ENCODE measurements around the gene ZCWPW1.
"Not testable (repeated sequence)": the region's sequence is repeated elsewhere in the genome, so short reads cannot be mapped to it uniquely, and the experiment has no call there.

Gene ZCWPW1

DNA sequence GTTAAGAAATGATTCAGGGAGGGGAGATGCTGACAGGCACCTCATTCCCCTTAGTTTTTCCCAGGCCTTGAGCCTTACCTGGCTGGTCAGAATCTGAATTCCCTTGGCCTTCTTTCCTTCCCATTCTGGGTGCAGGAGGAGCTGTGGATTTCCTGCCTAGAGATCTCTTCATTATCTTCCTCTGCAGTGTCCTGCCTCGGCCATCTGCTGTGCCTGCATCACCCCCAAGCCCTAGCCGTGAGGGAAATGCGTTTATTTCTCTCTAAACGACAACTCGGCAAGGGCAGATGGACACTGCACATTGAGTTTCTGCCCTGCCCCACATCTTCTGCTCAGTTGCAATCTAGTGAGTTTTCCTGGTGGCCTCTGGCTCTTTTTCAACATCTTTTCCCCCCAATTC, 26.7 kb downstream of the ZCWPW1 start:
- no peak for DNase-seq (ENCODE audit: low read depth in 2 of 2, low spot score in 1 of 2)

DNA sequence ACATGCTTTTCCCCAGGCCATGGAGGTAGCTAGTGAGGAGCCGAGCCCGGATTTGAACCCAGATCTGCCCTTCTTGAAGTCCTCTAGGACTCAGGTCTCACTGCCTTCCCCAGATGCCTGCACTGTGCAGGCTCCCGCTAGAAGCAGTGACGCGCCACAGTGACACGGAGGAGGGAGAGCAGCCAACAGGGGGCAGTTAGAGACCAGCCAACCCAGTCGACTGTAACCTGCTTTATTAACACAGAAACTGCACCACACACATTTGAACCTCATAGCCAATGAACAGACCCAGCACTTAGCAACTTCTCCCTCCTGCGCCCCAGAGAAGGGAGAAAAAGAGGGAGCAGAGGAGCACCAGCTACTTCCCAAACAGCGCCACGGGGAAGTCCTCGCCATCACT, 27.8 kb downstream of the ZCWPW1 start:
- no peak for DNase-seq (ENCODE audit: low read depth in 2 of 2, low spot score in 1 of 2)

DNA sequence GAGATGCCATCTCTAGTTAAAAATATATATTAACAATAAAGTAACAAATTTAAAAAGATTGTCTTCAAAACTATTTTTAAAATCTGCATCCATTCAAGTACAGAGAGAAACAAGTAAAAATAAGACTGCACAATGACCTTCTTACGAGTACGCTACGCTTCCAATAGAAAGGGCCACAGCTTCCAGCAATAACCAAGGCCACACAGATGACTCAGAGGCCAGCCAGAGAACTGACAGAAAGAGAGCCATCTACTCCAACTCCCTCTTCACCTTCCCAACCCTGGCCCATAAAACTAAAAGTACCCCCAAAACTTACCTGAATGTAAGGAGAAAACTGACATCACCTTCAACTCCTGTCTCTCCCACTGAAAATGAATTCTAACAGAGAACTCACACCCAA, 28.5 kb downstream of the ZCWPW1 start:
- DNase-seq (ENCODE audit: low read depth in 2 of 2, low spot score in 1 of 2), result no peak

DNA sequence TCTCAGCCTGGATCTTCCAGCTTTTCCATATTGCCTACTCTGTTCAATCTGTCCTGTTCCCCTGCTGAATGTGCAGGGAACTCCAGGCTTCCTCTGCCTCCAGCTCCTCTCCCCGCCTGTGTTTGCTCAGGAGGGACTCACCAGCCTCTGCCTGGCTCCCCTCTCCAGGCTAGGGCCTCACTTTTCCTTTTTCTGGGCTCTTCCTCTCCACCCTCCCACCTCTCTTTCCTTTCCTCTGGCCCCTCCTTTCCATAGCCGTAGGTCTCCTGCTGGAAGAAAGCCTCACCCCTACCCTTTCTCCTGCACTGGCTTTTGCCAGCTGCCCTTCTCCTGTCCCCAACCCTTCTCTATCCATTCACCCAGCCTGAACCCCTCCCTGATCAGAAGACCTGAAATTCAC, 30.3 kb downstream of the ZCWPW1 start:
- DNase-seq (ENCODE audit: low read depth in 2 of 2, low spot score in 1 of 2), result no peak

DNA sequence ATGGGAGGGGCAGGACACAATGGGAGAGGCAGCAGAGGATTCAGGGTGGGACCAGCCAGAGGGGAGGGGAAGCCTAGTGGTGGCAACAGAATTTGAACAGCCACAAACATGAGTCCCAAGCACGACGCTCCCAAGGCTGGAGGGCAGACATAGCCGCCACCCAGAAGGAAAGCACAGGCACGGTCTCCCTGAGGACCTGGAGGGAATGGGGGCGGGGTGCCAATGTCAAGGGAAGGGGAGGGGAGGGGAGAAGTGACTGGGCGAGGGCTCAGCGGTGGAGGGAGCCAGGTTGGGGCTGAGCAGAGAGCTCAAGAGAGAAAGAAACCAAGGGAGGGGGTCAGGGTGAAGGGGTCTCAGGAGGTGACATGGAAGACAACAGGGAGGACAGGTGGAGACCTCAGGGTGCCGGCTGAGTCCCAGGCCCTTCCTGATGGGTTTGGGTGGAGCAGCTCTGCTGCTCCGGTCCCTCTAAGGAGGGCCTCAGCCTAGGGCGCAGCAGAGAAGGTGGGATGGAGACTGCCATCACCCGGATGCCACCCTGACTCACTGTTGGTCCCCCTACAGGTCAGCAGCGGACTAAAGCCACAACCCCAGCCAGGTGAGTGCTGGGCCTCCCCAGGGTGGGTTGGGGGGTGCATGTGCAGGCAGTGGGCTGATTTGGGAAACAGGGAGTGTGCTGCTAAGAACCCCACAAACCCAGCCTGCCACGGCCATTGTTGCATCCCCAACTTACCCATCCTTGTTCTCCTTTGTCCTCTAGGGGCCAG, 31.0 kb downstream of the ZCWPW1 start:
- no peak for DNase-seq (ENCODE audit: low read depth in 2 of 2, low spot score in 1 of 2)

DNA sequence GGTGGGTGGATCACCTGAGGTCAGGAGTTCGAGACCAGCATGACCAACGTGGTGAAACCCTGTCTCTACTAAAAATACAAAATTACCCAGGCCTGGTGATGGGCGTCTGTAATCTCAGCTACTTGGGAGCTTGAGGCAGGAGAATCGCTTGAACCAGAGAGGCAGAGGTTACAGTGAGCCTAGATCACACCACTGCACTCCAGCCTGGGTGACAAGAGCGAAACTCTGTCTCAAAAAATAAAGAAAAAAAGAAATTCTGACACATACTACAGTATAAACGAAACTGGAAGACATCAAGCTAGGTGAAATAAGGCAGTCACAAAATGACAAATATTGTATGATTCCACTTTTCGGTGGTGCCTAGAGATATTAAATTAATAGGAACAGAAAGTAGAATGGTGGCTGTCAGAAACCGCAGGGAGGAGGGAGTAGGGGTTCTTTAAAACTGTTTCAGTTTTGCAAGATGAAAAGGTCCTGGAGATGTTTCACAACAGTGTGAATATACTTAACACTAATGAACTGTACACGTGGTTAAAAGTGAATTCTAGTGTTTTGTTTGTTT, 32.0 kb downstream of the ZCWPW1 start:
- DNase-seq (ENCODE audit: low read depth in 2 of 2, low spot score in 1 of 2), result no peak

DNA sequence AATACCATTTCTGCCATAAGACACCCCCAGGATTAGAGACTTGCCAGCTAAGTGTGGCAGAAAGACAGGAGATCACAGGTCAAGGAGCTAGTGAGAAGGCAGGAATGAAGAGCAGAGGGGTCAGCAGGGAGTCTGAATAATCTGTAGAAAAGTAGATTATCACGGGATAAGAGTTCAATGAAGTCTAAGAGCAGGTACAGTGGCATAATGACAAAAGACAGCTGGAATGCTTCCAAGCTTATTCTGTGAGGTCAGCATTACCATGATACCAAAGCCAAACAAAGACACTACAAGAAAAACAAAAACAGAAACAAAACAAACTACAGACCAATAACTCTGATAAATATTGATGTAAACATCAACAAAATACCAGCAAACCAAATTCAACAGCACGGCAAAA, 34.4 kb downstream of the ZCWPW1 start:
- no peak for DNase-seq (ENCODE audit: low read depth in 2 of 2, low spot score in 1 of 2)

DNA sequence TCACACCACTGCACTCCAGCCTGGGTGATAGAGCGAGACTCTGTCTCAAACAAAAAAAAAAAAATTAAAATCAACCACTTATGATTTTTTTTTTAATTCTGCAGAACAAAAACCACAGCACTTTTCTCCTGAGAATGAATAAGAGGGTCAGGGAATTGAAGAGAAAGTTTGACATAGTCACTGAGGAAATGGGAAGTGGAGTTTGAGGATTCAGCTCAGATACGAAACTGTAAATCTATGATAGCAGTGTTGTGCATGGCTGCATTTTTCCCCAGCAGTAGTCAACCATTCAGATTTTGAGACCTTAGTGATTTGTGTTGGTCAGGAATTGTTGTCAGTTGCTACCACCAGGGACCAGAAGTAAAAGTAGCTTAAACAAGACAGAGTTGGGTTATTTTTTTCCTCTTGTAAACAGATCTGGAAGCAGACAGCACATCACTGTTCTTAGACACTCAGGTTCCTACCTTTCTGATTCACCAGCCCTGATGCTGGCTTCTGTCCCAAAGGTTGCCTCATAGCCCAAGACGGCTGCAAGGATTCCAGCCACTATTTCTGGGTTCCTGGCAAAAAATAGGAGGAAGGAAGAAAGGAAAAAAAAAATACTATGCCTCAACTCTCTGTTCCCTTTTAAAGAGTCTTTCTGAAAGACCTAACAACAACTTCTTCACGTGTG, 35.1 kb downstream of the ZCWPW1 start:
- DNase-seq (ENCODE audit: low read depth in 2 of 2, low spot score in 1 of 2), result no peak

DNA sequence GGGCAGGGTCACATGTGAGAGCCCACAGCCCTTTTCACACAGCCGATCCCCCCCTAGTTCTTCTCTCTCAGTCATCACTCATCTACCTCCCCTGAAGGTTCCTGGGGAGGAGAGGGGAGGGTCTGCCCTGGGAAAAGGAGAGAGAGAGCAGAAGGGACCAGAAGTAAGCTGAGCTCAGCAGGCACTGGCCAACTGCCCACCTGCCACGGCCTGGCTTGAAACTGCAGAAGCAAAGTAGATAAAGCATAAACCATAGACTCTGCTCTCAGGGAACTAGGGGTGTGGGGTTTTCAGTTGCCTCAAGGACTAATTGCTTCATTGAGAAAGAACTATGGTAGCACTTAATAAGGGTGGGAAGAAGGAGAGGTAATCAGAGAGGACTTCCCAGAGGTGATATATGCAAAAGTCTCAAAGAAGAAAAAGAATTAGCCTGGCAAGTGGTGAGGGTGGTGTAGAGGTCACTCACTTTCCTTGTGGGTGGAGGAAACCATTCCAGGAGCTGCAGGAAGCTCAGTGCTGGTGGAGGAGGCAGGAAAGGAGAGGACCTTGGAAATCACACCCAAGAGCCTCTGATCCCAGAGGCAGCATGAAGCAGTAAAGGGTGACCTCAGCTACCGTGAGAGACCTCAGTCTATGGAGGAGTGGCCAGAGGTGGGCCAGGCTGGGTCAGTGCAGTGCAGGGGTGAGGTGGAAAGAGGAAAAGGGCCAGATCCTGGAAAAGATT, 38.1 kb downstream of the ZCWPW1 start:
- no peak for DNase-seq (ENCODE audit: low read depth in 2 of 2, low spot score in 1 of 2)

DNA sequence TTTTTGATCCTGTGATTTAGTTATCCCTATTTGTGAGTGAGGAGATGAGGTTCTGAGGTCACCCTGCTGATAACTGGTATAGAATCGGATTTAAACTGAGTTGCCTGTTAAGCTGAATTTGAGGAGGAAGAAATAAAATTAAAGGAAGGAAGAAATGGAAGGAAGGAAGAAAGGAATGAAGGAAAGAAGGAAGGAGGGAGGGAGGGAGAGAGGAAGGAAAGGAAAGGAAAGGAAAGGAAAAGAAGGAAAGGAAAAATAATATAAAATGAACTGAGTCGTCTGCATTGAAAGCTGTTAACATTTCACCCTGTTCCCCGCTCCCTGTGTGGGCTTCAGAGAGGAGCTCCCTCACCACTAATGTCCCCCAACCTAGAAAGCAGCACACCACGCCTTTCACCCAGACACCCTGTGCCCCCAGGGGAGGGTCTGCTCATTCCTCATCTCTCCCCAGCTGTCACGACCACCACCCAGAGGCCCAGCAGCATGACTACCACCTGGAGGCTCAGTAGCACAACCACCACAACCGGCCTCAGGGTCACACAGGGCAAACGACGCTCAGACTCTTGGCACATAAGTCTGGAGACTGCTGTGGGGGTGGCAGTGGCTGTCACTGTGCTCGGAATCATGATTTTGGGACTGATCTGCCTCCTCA, 38.9 kb downstream of the ZCWPW1 start:
- no peak for DNase-seq (ENCODE audit: low read depth in 2 of 2, low spot score in 1 of 2)

DNA sequence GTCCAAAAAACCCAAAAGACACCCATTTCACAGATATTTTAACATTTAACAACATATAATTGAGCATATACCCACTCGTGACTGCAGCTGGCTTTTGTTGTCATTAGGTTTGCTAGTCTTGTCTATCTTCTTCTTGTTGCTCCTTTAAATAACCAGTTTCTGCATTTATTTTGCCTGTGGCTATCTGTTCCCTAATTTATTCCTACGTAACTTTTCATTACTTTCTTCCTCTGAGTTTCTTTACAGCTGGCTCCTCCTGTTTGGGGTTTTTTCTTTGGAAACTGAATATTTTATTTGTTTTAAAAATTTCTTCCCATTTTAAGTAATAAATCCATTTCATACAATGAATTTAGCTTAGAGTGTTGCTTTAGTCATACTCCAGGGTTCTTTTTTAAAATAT, 40.8 kb downstream of the ZCWPW1 start:
- no peak for DNase-seq (ENCODE audit: low read depth in 2 of 2, low spot score in 1 of 2)

DNA sequence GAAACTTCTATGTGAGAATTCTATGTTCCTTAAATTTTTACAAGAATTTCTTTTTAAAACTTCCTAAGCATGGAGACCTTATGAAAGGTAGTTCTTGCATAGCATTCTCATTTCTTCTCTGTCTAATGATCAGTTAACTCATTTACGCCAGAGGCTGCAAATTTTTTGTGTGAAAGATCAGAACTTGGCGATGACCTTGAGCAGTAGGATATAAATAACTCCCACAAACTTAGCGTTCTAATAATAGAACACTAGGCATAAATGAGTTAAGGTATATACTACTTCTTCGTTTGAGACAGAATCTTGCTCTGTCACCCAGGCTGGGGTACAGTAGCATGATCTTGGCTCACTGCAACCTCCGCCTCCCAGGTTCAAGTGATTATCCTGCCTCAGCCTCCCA, 41.6 kb downstream of the ZCWPW1 start:
- no peak for DNase-seq (ENCODE audit: low read depth in 2 of 2, low spot score in 1 of 2)

DNA sequence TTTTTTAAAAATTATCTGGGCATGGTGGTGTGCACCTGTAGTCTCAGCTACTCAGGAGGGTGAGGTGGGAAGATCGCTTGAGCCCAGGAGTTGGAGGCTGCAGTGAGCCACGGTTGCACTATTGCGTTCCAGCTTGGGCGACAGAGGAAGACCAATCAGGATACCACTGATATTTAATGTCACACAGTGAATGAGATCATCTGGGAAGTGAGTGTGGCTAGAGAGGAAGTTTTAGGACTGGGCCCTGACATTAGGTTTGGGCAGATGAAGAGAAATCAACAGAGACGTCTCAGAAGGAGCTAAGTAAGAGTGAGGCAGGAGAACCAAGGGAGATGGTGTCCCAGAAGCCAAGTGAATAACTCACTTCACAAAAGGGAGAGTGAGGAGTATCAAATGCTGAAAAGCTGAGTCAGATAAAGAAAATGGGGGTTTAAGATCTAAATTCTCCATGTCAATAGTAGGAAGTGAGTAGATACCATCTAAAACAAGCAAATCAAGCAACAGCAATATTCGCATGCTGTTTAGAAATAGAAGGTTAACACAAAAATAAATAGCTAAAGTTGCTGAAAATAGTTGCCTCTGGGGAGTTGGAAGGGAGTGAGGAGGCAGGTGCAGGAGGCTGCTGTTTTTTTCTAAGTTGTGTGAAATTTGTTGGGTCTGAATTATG, 43.7 kb downstream of the ZCWPW1 start:
- DNase-seq (ENCODE audit: low read depth in 2 of 2, low spot score in 1 of 2), result no peak

DNA sequence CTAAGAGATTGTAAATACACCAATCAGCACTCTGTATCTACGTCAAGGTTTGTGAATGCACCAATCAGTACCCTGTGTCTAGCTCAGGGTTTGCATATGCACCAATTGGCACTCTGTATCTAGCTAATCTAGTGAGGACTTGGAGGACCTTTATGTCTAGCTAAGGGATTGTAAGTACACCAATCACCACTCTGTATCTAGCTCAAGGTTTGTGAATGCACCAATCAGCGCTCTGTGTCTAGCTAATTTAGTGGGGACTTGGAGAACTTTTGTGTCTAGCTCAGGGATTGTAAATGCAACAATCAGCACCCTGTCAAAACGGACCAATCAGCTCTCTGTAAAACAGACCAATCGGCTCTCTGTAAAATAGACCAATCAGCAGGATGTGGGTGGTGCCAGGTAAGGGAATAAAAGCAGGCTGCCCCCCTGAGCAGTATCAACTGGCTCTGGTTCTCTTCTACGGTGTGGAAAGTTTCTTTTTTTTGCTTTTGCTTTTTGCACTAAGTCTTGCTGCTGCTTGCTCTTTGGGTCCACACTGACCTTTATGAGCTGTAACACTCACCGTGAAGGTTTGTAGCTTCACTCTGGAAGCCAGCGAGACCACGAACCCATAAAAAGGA, 46.2 kb downstream of the ZCWPW1 start:
- not testable (repeated sequence) for DNase-seq (ENCODE audit: low read depth in 2 of 2, low spot score in 1 of 2)

DNA sequence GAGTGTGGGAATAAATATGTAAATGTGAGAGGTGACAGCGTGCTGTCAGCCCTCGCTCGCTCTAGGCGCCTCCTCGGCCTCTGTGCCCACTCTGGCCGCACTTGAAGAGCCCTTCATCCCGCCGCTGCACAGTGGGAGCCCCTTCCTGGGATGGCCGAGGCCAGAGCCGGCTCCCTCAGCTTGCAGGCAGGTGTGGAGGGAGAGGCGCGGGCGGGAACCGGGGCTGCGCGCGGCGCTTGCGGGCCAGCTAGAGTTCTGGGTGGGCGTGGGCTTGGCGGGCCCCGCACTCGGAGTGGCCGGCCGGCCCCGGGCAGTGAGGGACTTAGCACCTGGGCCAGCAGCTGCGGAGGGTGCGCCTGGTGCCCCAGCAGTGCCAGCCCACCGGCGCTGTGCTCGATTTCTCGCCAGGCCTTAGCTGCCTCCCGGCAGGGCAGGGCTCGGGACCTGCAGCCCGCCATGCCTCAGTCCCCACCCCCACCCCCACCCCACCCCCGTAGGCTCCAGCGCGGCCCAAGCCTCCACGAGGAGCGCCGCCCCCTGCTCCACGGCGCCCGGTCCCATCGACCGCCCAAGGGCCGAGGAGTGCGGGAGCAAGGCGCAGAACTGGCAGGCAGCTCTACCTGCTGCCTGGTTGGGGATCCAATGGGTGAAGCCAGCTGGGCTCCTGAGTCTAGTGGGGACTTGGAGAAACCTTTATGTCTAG, 46.8 kb downstream of the ZCWPW1 start:
- not testable (repeated sequence) for DNase-seq (ENCODE audit: low read depth in 2 of 2, low spot score in 1 of 2)

DNA sequence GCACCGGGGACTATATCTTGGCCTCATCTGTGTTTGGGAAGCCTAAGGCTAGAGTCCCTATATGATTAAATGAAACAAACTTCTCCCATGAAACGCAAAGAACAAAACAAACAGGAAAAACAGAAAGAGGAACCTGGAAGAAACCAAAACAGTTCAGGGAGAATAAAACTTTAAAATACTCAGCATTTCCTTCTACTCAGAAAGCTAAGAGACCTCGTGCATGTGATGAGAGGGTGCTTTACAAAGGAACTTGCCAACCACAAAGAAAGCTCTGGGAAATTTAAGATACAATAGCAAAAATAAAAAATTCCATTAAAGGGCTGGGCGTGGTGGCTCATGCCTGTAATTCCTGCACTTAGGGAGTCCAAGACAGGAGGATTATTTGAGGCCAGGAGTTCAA, 48.3 kb downstream of the ZCWPW1 start:
- DNase-seq (ENCODE audit: low read depth in 2 of 2, low spot score in 1 of 2), result no peak

DNA sequence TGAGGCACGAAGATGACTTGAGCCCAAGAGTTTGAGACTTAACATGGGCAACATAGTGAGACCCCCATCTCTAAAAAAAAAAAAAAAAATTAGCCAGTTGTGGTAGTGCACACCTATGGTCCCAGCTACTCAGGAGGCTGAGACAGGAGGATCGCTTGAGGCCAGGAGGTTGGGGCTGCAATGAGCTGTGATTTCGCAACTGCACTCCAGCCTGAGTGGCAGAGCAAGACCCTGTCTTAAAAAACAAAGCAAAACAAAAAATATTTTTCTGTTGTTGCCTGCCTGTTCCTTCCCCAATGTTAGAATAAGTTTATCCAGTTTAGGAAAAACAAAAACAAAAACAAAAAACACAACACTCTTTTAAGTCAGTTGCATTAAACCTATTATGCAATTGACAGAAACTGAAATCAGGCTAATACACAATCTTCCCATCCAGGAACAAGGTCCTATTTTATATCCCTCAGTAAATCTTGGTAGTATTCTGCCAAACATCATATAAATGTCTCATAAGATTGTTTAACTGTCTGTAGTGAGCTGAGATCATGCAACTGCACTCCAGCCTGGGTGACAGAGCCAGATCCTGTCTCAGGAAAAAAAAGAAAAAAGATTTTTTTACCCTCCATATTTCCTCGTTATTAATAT, 50.3 kb downstream of the ZCWPW1 start:
- DNase-seq (ENCODE audit: low read depth in 2 of 2, low spot score in 1 of 2), result no peak

DNA sequence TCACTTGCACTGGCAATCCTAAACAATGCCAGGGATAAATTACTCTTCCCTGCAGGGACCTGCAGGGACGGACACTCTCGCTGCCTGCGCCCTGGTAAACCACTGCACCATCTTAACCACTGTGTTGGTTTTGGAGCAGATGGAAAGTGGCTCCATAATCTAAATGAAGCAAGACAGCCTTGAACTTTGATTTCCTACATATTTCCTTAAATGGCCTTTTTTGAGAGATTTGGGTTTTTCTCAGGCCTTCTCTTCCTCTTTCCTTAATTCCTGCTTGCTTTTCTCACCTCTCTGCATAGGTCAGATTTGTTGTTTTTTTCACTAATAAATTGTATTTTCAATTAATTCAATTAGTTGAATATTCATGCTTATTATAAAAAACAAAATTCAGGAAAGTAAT, 52.4 kb downstream of the ZCWPW1 start:
- DNase-seq (ENCODE audit: low read depth in 2 of 2, low spot score in 1 of 2), result no peak

DNA sequence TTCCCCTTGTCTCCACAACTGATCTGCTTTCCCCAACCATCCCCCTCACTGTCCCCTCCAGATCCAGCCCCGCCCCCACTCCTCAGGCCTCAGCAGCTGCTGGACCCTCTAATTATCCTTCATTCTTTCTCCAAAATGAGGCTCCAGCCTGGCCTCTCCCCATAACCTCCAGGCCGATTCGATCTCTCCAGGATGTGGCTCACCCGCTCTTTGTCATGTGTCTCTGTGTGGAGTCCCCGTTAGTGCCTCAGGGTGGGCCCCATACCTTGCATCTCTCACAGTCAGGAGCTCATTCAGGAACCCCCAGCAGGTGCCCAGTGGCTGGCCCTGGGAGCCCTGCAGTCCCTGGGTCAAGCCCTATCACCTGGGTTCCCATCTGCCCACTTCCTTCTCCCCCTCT, 53.9 kb downstream of the ZCWPW1 start:
- no peak for DNase-seq (ENCODE audit: low read depth in 2 of 2, low spot score in 1 of 2)

All from stimulated activated CD8-positive, alpha-beta memory T cell treated with anti-CD3 and anti-CD28 coated beads, Interleukin-4, amount 100 ng/mL, for 1 hour (primary cell).